HL-60 (cell line): ENCODE measurements around the gene MSRB2.

Experiments used
- DNase-seq, 2 experiments: peaks; one replicate each; pipeline ENCODE4 v3.0.0-alpha.2; 2010 to 2020; ENCODE audit warnings: low read depth in 1 of 2, low spot score in 1 of 2
- H3K27ac ChIP-seq: fragments of 250-450 bp; sonication (Bioruptor Pico); replicated peaks from 2 replicates; pipeline ENCODE4 v1.5.1; 2020; ENCODE audit warnings: mild to moderate bottlenecking, moderate library complexity
- H3K27me3 ChIP-seq: fragments of 250-450 bp; sonication (Bioruptor Pico); 2 replicates; pipeline ENCODE4 v1.5.1; 2021; ENCODE audit warnings: mild to moderate bottlenecking, moderate library complexity; ENCODE audit not compliant: insufficient read depth, poor library complexity, severe bottlenecking
- H3K4me3 ChIP-seq: replicated peaks from 2 replicates; pipeline ENCODE4 v1.5.1; 2011; ENCODE audit warnings: mild to moderate bottlenecking, control low read depth, low read length; ENCODE audit not compliant: insufficient read depth
- CTCF ChIP-seq: IDR thresholded peaks from one replicate; pipeline ENCODE4 v1.5.1; 2011; ENCODE audit warnings: low read length, control low read depth, inconsistent platforms; ENCODE audit not compliant: insufficient read depth
- GABPA ChIP-seq: IDR thresholded peaks from 2 replicates; pipeline ENCODE4 v1.6.1; 2012; ENCODE audit warnings: low read depth
- POLR2AphosphoS5 ChIP-seq: IDR thresholded peaks from 2 replicates; pipeline ENCODE4 v1.6.1; 2012; ENCODE audit warnings: low read depth
- SPI1 ChIP-seq: IDR thresholded peaks from 2 replicates; pipeline ENCODE4 v1.6.1; 2012; ENCODE audit warnings: low read depth, mild to moderate bottlenecking, borderline replicate concordance
- TF ChIP-seq, protein P1 (sequence below): IDR thresholded peaks from 2 replicates; pipeline ENCODE4 v1.6.1; 2012; ENCODE audit warnings: low read depth; ENCODE audit not compliant: insufficient replicate concordance

MSRB2 gene

DNA sequence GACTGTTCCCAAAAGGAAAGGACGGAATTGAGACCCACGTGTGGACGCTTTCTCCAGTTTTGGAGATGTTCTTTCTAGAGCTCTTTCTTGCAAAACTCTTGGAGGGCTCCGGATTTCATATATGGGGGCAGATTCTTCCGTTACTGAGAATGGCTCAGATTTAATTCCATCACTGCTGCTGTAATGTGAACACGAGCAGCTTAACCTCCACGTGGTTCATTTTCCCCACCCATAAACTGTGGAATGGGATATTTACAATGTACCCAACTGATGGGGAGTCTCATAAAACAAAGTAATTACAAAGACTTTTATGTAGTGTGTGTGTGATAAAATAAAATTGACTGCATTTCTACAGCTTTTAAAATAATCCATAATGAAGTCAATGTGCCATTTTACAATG, 15.1 kb upstream of the MSRB2 start:
- Histone ChIP-seq H3K27ac (no peak overlapping the region), H3K4me3 (no peak overlapping the region)
- no peak for DNase-seq

DNA sequence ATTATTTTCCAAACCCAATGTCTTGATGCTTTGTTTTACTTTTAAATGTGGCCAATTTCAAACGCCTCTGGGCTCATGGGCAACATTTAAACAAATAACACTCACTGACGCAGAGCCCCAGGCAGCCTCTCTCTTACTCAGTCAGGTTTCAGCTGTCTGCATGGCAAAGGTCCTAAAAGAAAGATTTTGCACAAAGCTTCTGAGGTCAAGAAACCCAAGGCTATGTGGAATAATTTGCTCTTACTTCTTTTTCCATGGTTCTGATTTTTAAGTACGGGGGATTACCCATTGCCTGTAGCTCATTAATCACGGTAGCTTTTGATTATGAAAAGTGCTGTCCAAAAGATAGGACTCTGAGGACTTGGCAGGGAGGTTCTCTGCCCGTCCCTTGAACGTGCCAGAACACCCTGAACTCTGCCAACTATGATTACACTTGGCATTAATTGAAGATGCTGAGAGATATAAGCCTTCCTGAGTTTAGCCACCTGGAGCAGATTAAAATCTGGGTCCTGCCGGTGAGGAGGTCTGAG, 14.1 kb upstream of the MSRB2 start:
- DNase-seq = no peak
- Histone ChIP-seq H3K27ac (no peak overlapping the region), H3K4me3 (no peak overlapping the region), H3K27me3 (no peaks in the 10 kb centered on the region)
- TF ChIP-seq CTCF = no peak
- no peak for TF ChIP-seq POLR2AphosphoS5
- no peak for TF ChIP-seq SPI1
- TF ChIP-seq, protein P1, sequence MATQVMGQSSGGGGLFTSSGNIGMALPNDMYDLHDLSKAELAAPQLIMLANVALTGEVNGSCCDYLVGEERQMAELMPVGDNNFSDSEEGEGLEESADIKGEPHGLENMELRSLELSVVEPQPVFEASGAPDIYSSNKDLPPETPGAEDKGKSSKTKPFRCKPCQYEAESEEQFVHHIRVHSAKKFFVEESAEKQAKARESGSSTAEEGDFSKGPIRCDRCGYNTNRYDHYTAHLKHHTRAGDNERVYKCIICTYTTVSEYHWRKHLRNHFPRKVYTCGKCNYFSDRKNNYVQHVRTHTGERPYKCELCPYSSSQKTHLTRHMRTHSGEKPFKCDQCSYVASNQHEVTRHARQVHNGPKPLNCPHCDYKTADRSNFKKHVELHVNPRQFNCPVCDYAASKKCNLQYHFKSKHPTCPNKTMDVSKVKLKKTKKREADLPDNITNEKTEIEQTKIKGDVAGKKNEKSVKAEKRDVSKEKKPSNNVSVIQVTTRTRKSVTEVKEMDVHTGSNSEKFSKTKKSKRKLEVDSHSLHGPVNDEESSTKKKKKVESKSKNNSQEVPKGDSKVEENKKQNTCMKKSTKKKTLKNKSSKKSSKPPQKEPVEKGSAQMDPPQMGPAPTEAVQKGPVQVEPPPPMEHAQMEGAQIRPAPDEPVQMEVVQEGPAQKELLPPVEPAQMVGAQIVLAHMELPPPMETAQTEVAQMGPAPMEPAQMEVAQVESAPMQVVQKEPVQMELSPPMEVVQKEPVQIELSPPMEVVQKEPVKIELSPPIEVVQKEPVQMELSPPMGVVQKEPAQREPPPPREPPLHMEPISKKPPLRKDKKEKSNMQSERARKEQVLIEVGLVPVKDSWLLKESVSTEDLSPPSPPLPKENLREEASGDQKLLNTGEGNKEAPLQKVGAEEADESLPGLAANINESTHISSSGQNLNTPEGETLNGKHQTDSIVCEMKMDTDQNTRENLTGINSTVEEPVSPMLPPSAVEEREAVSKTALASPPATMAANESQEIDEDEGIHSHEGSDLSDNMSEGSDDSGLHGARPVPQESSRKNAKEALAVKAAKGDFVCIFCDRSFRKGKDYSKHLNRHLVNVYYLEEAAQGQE = no peak
- TF ChIP-seq GABPA = no peak

More for the DNA sequence above, 15.1 kb upstream of the MSRB2 start:
- no peaks in the 10 kb centered on the region for H3K27me3 ChIP-seq
- TF ChIP-seq SPI1 = no peak

DNA sequence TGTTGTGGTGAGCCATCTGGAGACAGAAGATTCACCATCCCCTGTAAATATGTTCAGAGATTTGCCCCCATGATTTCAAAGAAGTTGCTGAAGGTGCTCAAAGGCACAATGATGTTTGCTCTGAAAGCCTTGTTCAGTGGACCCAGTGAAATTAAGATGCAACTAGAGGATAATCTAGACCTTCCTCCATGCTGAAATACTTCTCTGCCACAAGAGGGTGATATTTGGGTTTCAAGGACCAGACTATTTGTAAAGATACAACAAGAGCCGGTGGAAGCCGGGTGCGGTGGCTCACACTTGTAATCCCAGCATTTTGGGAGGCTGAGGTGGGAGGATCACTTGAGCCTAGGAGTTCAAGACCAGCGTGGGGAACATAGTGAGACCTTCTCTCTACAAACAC, 13.5 kb upstream of the MSRB2 start:
- no peak overlapping the region for H3K4me3 ChIP-seq
- H3K27ac ChIP-seq = no peak overlapping the region
- TF ChIP-seq, protein P1 = no peak
- TF ChIP-seq CTCF = no peak
- no peaks in the 10 kb centered on the region for H3K27me3 ChIP-seq
- DNase-seq = no peak

- DNase-seq = no peak
- Histone ChIP-seq H3K27ac (no peak overlapping the region), H3K4me3 (no peak overlapping the region), H3K27me3 (no peaks in the 10 kb centered on the region)
- TF ChIP-seq CTCF = no peak
Observed at GRCh38 chr10:23088609-23089008, 6.8 kb upstream of the MSRB2 start.
